ENCODE results near the gene CMTM3. TPM values are rescaled to one million over a fixed set of nuclear protein-coding genes. Genes with fewer than 3 reads are reported as not detected.

Gene CMTM3
- total and polyA plus RNA-seq, 4 donors, result 1.6 to 12.2 (median 4.6) TPM

- TF ChIP-seq REST (IDR thresholded peaks at IDR 0.05), result no peak
- no peak for TF ChIP-seq MAX (IDR thresholded peaks at IDR 0.05)
- no peak for TF ChIP-seq EGR1 (IDR thresholded peaks at IDR 0.05; ENCODE audit: low read depth in 2 of 2)
- TF ChIP-seq ATF3 (IDR thresholded peaks at IDR 0.05), result peak; percentile 54
- TF ChIP-seq FOXA2 (IDR thresholded peaks at IDR 0.05), result no peak
- TF ChIP-seq GABPA (IDR thresholded peaks at IDR 0.05 in 1 of 2, conservative IDR thresholded peaks at IDR 0.05 in 1 of 2), result no peak
- TF ChIP-seq ZBTB33 (IDR thresholded peaks at IDR 0.05), result peak; percentile 6
Observed at GRCh38 chr16:66653581-66654350, 49.3 kb downstream of the CMTM3 start (continued).

- Histone ChIP-seq H3K27ac (ENCODE audit: low read depth in 1 of 2, low read length in 2 of 2) (no peak overlapping the region), H3K27me3 (ENCODE audit: control insufficient read depth in 4 of 4, insufficient read depth in 4 of 4, low read length in 3 of 4) (no peaks in the 10 kb centered on the region), H3K36me3 (ENCODE audit: control insufficient read depth in 4 of 4, insufficient read depth in 3 of 4, low read depth in 1 of 4, low read length in 3 of 4) (no peaks in the 10 kb centered on the region), H3K9ac (ENCODE audit: low read depth in 1 of 2, low read length in 2 of 2) (no peak overlapping the region), H3K9me3 (ENCODE audit: control insufficient read depth in 4 of 4, low read length in 3 of 4) (no peaks in the 10 kb centered on the region), H3K4me3 (ENCODE audit: low read depth in 1 of 3, low read length in 3 of 3) (no peak overlapping the region), H3K4me1 (ENCODE audit: control insufficient read depth in 4 of 4, insufficient read depth in 4 of 4, low read length in 3 of 4) (peaks cover 4 to 20% (median 15%) of the 10 kb centered on the region in 4 donors)
- no peak for DNase-seq (ENCODE audit: low spot score)
- TF ChIP-seq ZBTB33 (IDR thresholded peaks at IDR 0.05) (no peak), MAX (IDR thresholded peaks at IDR 0.05) (no peak), GABPA (IDR thresholded peaks at IDR 0.05 in 1 of 2, conservative IDR thresholded peaks at IDR 0.05 in 1 of 2) (no peak), CTCF (IDR thresholded peaks at IDR 0.05; ENCODE audit: low read depth, low read length, missing input control) (no peak), YY1 (IDR thresholded peaks at IDR 0.05) (no peak), HNF4A (conservative IDR thresholded peaks at IDR 0.05) (no peak), FOXA1 (IDR thresholded peaks at IDR 0.05) (no peak), NR2F2 (IDR thresholded peaks at IDR 0.05) (no peak), RAD21 (IDR thresholded peaks at IDR 0.05) (no peak), SP1 (IDR thresholded peaks at IDR 0.05) (no peak), EGR1 (IDR thresholded peaks at IDR 0.05; ENCODE audit: low read depth in 2 of 2) (no peak), JUND (IDR thresholded peaks at IDR 0.05) (no peak), REST (IDR thresholded peaks at IDR 0.05) (no peak), HNF4G (IDR thresholded peaks at IDR 0.05) (no peak), FOXA2 (IDR thresholded peaks at IDR 0.05) (no peak)
- WGBS, result 96% methylated on average over 3 of the region's 3 CpGs
Observed at GRCh38 chr16:66656547-66656946, 52.0 kb downstream of the CMTM3 start.

All from liver (tissue), 9 donors.